ENCODE measurements around the gene TMEM200A. TPM values are rescaled to one million over a fixed set of nuclear protein-coding genes. Genes with fewer than 3 reads are reported as not detected.

The TMEM200A gene
- polyA plus RNA-seq, 3 donors, result 26.4 to 29.2 (median 28.3) TPM

DNA sequence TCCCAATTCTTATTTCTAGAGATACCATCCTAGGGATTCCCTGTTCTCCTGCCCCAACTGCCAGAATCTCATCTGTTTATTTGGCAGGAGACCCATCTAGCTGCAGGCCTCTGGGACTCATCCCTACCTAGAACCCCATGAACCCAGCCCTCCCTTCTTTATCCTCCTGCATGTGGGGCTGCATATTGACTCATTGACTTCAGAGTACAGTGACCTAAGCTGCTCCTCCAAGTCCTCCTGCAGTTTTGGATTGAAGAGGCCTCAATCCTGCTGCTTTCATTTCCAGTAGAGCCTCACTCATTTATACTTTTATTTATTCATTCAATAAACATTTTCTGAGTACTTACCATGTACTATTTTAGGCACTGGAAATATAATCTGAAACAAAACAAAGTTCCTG, 11.6 kb downstream of the TMEM200A start:
- DNase-seq (ENCODE audit: low read depth in 3 of 3, low spot score in 2 of 3), result no peak

DNA sequence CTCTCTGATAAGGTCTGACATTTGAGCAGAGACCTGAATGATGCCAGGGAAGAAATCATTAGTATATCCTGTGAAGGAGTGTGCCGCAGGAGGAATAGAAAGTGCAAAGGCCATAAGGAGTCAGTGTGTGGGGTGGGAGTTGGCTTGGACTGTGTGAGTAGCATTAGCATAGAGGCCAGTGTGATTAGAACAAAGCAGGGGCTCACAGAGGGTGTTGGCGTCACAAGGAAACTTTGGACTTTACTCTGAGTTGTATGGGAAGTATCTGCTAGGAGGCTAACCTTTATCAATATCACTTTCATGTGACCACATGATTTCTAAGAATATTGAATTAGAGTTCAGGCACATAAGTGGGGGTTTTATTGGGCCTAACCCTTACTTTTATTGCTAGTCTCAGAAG, 12.1 kb downstream of the TMEM200A start:
- DNase-seq (ENCODE audit: low read depth in 3 of 3, low spot score in 2 of 3), result no peak

DNA sequence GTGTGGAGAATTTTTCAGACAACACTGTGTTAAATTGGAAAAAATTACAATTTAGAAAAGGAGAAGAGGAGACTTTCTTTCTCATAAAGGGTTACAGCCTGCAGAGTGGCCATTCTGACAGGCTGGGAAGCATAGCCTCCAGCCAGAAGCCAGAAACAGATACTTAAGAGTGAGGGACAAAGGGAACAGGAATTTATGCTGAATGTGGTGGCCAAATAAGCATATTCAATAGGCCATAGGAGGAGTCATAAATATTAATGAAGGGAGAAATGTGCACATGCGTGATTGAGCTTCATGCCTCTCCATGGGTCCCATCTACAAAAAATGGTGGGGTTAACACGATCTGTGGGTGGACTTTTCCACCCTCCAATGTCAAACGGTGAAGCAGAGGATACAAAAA, 13.4 kb downstream of the TMEM200A start:
- DNase-seq (ENCODE audit: low read depth in 3 of 3, low spot score in 2 of 3), result no peak

DNA sequence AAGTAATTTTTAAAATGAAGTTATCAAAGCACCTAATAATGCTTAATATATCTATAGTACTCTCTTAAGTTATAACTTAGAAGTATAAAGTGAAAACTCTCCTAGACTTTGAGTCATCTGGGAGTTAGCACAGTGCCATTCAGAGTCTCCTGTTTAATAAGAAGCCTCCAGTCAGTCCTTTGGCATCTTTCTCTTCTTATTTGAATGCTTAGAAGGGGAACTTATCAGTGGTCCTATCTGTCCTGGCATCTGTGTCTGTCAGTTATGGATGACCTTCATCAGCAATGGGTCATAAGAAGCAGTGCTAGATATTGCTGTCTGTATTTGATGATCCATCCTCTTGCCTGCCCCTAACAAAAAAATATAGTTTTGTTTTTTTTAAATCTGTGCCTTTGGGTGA, 15.2 kb downstream of the TMEM200A start:
- DNase-seq (ENCODE audit: low read depth in 3 of 3, low spot score in 2 of 3), result no peak

DNA sequence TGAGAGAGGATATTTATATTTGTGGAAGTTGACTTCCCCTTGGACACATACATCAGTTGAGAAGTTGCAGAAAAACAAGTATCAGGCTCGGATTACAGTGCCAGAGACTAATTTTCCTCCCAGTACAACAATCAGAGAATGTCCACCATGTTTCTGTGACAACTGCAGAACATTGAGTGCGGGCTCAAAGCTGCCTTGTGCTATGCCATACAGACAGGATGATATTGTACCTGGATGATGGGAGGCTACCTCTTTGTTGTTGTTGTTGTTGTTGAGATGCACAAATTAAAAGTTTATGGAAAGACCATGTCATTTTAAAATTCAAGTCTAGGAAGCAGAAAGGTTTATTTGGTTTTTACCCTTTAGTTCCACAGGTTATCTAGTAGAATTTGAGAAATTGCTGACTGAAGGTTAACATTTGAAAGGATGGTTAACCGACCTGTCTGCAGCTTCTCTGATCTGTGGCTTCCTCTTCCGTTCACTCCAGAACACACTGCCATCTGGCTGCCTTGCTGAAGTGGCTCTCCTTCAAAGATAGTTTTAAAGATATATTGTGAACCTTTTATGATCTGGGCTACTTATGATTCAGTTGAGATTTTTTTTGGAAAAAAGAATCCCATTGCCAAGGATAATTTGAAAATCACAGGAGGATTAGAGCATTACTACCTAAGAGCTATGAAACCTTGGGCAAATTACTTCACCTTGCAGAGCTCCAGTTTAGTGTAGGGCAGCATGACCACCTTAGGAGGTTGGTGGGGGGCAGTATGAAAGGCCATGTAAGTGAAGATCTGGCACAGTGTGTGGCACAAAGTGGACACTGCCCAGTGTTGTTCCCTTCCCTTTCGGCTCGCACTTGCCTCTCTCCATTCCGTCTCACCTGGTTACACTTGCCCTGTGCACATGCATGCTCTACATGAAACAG, 15.9 kb downstream of the TMEM200A start:
- DNase-seq (ENCODE audit: low read depth in 3 of 3, low spot score in 2 of 3), result no peak

DNA sequence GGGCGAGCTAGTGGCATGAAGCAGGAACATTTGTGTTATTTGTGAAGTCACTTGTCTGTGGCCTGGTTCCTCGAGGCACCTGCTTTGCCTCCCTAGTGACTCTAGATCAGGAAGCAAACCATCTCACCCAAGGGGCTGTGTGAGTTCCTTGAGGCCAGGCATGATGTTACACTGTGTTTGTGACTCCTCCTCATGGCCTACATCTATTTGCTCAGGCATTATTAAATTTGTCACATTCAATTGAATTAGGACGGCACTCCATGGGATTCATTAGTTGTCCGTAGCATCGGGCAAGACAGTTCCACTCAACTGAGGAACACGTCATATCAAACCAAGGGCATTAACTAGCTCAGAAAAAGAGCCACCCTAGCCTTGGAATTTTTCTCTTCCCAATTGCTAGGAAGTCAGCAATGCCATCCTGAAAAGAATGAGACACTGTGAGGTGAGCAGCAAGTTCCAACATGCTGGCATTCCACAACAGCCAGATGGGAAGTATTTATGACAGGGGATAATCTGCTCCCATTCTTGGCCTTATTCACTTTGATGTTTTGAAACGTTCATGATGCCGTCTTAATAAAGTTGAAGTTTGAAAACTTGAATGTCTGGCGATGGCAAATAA, 17.2 kb downstream of the TMEM200A start:
- no peak for DNase-seq (ENCODE audit: low read depth in 3 of 3, low spot score in 2 of 3)

DNA sequence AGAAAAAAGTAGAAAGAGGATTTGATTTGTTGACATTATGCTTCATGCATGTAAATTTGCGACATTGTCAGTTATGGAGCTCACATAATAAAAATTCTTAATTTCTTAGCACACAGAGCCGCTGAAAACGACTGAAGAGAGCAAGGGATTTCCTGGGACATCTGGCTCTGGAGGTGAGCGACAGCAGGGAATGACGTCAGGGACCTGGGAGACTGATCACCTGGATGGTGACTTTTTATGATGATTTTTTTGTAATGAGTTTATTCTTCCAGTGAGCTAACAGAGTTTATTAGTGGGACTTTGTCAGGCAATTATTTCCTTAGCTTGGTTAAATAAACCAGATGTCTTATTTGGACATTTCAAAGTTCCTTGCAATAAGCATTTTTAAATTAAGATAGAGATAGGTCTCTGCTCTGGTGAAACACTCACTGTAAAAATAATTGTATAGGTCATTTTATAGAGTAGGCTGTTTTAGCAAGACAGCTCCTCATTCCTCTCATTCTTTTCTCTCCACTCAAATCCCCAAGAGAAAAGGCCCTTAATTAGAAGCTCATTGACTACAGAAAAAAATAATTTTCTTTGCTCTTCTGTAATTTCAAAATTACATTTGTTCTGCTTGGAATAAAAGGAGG, 19.4 kb downstream of the TMEM200A start:
- DNase-seq (ENCODE audit: low read depth in 3 of 3, low spot score in 2 of 3), result no peak

DNA sequence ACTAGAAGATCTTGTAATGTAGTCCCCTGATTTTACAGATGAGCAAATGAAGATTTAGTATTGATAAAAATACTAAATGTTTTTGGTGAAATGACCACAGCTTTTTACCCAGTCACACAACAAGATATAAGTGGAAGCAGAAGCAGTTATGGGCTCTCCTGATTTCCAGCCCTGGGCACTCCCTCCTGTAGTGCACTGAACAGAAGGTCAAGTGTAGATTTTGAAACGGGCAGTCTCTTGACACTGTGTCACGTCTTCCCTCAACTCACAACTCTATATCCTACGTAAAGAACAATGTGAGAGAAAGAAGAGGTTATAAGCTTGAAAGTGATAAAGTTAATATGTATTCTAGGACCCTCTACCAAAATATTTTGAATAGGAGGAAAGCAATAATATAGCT, 23.3 kb downstream of the TMEM200A start:
- DNase-seq (ENCODE audit: low read depth in 3 of 3, low spot score in 2 of 3), result no peak

DNA sequence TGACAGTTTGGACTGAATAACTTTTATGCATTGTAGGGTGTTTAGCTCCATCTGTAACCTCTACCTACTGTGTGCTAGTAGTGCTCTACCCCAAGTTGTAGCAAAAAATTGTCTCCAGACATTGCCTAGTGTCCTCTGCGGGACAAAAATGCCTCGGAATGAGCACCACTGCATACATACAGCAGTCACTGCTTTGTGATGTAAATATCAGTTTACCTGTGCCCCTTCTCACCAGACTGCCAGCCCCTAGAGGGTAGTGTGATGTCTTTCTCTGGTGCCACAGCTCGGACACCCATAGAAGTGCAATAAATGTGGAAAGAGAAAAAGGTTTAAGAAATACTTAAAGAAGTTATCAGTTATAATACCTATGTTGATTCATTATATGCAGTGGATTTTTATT, 25.1 kb downstream of the TMEM200A start:
- no peak for DNase-seq (ENCODE audit: low read depth in 3 of 3, low spot score in 2 of 3)

DNA sequence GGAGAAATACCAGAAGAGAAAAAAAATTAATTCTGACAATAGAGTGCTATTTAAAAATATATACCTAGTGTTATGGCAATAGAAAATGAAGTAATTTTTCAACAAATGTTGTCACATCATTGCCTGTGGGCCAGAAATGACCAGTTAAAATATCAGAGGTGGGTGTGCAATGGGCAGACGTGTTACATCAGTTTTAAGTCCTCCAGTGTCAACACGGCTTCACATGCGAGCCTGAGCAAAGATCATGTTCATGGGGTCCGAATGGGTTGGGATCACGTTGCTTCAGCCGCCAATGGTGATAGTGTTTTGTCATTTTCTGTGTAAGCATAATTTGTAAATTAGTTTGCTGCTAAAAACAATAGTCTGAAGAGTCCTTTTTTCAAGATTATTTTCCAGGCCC, 27.5 kb downstream of the TMEM200A start:
- no peak for DNase-seq (ENCODE audit: low read depth in 3 of 3, low spot score in 2 of 3)

DNA sequence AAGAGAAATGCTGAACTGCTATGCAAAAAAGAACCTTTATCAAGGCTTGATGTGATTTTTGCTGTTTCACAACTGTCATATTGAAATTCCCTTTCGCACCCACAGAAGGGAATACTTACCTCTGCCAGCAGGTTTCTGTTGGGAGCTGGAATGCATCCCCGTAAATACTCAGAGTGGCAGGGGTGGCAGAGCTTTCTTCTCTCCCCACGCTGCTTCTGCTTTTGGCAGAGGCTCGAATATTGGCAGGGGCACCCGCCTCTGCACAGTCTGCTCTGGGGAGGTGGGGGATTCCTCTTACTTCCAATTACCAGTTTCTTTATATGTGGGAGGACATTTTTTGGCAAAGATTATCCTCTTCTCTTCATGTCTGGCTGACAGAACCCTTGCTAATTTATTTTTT, 28.4 kb downstream of the TMEM200A start:
- DNase-seq (ENCODE audit: low read depth in 3 of 3, low spot score in 2 of 3), result no peak

DNA sequence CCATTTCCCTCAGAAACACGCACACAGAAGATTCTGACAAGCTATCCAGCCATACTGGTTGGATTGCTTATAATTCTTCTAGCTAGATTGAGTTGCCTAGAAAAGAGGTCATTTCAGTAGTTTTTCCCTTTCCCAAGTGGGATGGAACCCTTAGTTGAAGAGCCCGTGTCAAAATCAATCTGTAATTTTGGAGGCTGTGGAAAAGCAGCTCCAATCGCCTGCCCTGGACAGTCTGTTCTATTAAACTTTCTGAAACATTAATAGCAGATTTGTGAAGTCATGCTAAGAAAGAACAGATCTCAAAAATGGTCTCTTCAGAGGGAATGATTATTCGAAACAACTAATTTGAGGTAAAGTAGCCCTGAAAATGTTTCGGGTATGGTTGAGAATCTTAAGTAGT, 29.3 kb downstream of the TMEM200A start:
- DNase-seq (ENCODE audit: low read depth in 3 of 3, low spot score in 2 of 3), result no peak

DNA sequence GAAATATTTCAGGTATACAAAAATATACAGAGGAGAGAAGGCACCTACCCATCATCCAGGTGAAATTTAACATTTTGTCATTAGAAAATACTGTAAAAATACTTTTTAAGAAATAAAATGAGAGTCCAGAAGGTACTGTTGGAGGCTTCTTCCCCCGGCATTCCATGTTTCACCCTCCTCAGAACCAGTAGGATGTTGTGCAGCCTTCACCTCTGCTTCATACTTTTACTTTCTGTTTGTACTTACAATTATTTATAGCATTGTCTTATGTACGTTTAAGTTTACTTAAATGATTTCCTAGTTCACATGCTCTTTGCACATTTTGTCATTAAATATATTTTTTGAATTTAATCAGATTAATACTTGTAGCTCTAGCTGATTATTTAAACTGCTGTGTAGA, 30.9 kb downstream of the TMEM200A start:
- no peak for DNase-seq (ENCODE audit: low read depth in 3 of 3, low spot score in 2 of 3)

DNA sequence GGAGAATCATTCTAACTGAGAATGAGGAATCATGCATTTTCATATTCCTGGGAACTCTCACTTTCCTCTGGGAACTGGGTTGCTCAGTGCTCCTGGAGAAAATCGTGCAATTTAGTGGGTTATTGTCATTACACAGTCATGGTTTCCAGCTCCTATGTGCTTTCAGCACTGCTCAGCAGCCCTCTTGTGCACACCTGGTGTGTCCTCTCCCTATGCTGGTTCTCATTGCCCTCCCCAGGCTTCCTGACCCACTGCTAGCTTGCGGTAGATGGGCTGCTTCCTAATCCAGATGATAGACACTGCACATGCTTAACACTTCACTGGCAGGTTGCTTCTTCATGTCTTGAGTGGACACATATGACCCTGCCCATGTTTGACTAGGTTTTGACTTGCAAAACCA, 39.7 kb downstream of the TMEM200A start:
- no peak for DNase-seq (ENCODE audit: low read depth in 3 of 3, low spot score in 2 of 3)

DNA sequence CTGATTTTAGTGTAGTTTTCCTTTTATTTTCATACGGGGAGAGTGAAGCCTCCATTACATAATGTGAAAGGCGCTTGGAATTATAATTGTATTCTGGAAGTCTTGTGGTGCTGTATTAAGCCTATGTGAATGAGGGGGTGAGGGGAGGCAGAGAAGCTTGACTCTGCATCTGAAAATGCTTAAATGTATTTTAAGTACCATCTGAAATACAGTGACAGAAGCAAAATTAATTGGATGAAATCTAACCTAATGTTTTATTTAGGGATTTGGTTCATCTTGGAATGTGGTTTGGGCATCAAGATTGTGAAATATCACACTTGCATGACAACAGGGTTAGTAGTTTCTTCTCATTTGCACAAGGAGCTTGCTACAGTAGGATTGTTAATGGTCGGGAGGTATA, 41.2 kb downstream of the TMEM200A start:
- DNase-seq (ENCODE audit: low read depth in 3 of 3, low spot score in 2 of 3), result no peak

DNA sequence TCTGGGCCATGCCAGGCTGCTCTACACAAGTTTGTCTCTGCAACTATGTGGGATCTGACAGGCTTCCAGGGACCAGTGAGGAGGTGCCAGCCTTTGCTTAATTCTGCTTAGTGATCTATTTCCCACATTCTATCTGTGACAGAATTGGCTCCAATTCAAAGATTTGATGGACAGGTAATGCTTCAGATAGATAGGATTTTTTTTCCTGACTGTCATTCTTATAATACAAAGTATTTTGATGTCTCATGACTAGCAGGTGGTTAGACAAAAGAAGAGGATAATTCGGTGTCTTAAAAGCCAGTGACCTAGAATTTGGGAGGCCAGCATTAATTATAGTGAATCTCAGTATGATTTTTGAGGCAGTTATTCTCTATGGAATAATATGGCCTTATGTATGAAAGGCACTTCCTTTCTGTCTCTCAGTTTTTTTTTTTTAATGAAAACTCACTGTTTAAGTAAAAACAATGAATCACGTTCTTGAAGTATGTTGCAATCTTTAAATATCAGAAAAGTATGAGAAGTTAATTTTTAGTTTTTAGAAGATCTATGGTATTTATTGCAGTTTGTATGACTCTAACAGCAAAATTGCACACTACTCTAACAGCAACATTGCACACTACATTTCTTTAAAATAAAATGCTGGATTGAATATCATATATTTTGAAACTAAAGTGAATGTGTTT, 43.7 kb downstream of the TMEM200A start:
- no peak for DNase-seq (ENCODE audit: low read depth in 3 of 3, low spot score in 2 of 3)

DNA sequence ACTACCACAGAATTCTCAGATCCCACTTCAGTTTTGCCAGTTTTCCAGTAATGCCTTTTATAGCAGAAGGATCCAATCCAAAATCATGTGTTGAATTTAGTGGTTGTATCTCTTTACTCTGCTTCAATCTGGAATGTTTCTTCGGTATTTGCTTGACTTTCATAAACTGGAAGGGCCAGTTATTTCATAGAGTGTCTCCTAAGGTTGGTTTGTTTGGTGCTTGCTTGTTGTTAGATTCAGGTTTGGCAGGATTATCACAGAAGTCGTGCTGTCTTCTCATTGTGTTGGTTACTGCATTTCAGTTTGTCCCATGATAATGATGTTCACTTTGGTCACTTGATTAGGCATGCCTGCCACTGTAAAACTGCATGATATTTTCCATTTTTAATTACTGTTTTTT, 45.7 kb downstream of the TMEM200A start:
- DNase-seq (ENCODE audit: low read depth in 3 of 3, low spot score in 2 of 3), result no peak

DNA sequence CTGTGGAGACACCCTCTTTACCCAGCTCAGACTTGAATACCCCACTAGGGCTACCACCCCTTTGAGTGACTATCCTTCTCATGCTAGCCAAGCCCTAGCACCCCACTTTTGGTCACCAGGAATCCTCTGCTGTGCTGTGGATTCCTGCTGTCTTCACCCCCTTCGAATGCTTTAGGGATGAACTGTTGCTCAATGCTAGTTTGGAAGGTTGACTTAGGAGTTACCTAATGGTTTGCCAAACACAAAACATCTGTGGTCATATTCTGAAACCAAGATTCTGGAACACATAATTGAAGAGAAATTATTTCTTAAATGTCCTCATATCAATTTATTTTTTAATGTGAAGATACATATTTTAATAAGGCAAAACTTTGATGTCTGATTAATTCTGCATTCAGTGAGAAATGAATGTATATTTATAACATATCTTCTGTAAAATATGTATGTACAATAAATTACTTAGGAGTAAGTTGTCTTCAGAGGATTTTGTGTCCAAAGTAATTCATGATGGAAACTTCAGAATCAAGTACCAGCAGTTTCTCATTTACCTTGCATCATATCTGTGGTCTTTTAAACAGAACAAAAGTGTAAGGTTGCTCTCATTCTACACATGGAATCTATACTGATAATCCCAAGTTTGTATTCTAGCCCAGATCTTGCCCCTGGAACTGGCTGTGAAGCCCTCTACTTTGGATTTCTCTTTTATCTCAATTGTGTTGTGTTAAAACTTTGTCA, 46.9 kb downstream of the TMEM200A start:
- DNase-seq (ENCODE audit: low read depth in 3 of 3, low spot score in 2 of 3), result no peak

DNA sequence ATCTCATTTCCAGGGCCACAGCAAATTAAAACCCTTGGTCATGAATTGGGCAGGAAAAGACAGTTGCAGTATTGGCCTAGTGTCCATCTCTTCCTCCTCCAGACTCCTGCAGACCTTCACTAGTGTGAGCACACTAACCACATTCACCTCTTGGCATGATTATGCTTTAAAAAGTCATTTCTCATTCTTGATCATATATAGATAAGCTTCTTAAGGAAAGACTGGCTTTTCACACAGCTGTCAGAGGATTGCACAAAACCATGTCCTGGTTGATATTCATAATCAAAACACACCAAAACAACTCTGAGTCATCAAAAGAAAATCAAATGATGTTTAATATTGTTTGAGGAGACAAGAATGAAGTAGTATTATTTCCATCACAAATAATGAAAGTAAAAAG, 52.1 kb downstream of the TMEM200A start:
- no peak for DNase-seq (ENCODE audit: low read depth in 3 of 3, low spot score in 2 of 3)

DNA sequence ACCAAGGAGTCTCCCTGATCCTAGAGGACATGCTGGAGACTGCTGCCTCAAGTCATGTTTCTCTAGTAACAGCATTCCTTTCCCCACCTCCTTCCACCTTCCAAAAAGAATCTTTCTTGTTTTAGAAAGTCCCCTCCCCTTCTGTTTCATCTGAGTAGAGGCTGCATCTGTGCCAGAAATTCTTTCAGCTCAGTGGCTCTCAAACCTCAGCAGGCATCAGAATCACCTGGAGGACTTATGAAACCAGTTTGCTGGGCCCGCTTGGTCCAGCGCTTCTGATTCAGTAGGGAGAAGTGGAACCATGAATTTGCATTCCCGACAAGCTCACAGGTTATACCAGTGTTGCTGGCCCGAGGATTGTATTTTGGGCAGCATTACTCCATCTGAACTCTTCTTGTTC, 55.1 kb downstream of the TMEM200A start:
- DNase-seq (ENCODE audit: low read depth in 3 of 3, low spot score in 2 of 3), result no peak

DNA sequence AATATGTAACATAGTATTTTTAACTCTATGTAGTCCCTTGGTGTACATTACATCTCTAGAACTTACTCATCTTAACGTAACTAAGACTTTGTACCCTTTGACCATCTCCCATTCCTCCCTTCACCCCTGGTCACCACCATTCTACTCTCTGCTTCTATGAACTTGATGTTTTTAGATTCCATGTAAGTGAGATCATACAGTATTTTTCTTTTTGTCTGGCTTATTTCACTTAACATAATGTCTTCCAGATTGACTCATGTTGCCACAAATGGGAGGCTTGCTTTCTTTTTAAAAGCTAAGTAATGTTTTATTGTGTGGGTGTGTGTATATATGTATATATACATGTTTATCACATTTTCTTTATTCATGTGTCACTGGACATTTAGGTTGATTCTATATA, 55.8 kb downstream of the TMEM200A start:
- DNase-seq (ENCODE audit: low read depth in 3 of 3, low spot score in 2 of 3), result no peak

Data from right renal cortex interstitium (tissue), 3 donors.